OCI-LY3 (cell line): ENCODE measurements around the gene RPS6KC1.

Source experiments
- H2AFZ ChIP-seq: fragments of 200-600, 300-600 bp; shearing (Covaris generic); 2 replicates; pipeline ENCODE4 v1.6.0; 2014; ENCODE audit warnings: antibody characterized with exemption, low read depth, low read length
- H3K27ac ChIP-seq: fragments of 200-600, 300-600 bp; sonication (generic); 2 replicates; pipeline ENCODE4 v1.5.1; 2014; ENCODE audit warnings: mild to moderate bottlenecking, low read length, moderate library complexity, mixed read lengths
- H3K27me3 ChIP-seq: fragments of 200-600, 300-600 bp; sonication (generic); 2 replicates; pipeline ENCODE4 v1.6.1; 2014; ENCODE audit warnings: low read depth, low read length, mixed read lengths
- H3K36me3 ChIP-seq: fragments of 200-600, 300-600 bp; sonication (generic); replicated peaks from 2 replicates; pipeline ENCODE3; 2014; ENCODE audit warnings: low read depth, low read length, mixed read lengths
- H3K4me1 ChIP-seq: fragments of 300-600, 200-600 bp; sonication (generic); 2 replicates; pipeline ENCODE4 v1.6.1; 2014; ENCODE audit warnings: low read length, mixed read lengths
- H3K4me2 ChIP-seq: fragments of 200-600, 300-600 bp; sonication (generic); 2 replicates; pipeline ENCODE4 v1.6.1; 2014; ENCODE audit warnings: low read length, mixed read lengths
- H3K4me3 ChIP-seq: fragments of 300-600, 200-600 bp; sonication (generic); 2 replicates; pipeline ENCODE4 v1.5.1; 2014; ENCODE audit warnings: antibody characterized with exemption, mild to moderate bottlenecking, low read length, moderate library complexity
- H3K79me2 ChIP-seq: fragments of 300-600, 200-600 bp; shearing (Covaris generic); 2 replicates; pipeline ENCODE4 v1.6.1; 2014; ENCODE audit warnings: mild to moderate bottlenecking, low read length, mixed read lengths
- H3K9ac ChIP-seq: fragments of 300-600, 200-600 bp; shearing (Covaris generic); 2 replicates; pipeline ENCODE4 v1.6.0; 2014; ENCODE audit warnings: mild to moderate bottlenecking, low read length, moderate library complexity
- H3K9me3 ChIP-seq: fragments of 200-600, 300-600 bp; shearing (Covaris generic); 2 replicates; pipeline ENCODE4 v1.6.1; 2014; ENCODE audit warnings: low read length, mixed read lengths; ENCODE audit not compliant: insufficient read depth
- H4K20me1 ChIP-seq: fragments of 200-600, 300-600 bp; sonication (generic); 2 replicates; pipeline ENCODE4 v1.6.1; 2016; ENCODE audit warnings: low read length, mixed read lengths; ENCODE audit not compliant: insufficient read depth
- CTCF ChIP-seq: fragments of 200-600, 300-600 bp; sonication (generic); IDR thresholded peaks from 2 replicates; pipeline ENCODE4 v1.5.1; 2014; ENCODE audit warnings: antibody characterized with exemption, low read length, low read depth
- EZH2phosphoT487 ChIP-seq: fragments of 200-600 bp; shearing (Covaris generic); IDR thresholded peaks from 2 replicates; pipeline ENCODE4 v1.6.1; 2018; ENCODE audit warnings: antibody characterized with exemption, mixed run types, low read depth

Gene RPS6KC1

DNA sequence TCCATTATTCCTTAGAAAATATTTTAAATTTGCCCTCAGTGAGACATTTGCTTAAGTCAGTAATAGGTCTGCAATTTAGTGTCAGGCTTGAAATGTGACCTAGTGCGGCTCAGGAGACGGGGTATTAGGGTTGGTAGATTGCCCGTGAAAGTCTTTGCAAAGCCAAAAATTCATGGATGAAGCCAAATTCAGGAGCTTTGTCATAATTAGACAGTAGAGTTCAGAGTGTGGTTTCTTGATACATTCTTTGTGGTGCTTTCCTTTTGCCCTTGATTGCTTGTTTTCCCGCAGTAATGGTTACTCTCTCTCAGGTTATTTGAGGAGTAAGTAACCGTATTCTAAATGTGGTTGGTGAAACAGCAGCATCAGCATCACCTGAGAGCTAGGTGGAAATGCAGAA is 120.7 kb downstream of the RPS6KC1 start:
- no peak for TF ChIP-seq CTCF
- no peak for TF ChIP-seq EZH2phosphoT487
- H4K20me1 ChIP-seq: no peaks in the 10 kb centered on the region
- H2AFZ ChIP-seq: no peak overlapping the region

GRCh38 chr1:213176341-213176740 is 125.3 kb downstream of the RPS6KC1 start:
- Histone ChIP-seq H3K9ac (no peak overlapping the region), H3K9me3 (no peaks in the 10 kb centered on the region), H3K27ac (no peak overlapping the region), H3K79me2 (no peaks in the 10 kb centered on the region), H2AFZ (no peak overlapping the region), H3K4me1 (peaks cover 8% of the 10 kb centered on the region; the same call in 1 of the 2 replicates), H3K4me2 (no peak overlapping the region), H4K20me1 (no peaks in the 10 kb centered on the region), H3K27me3 (no peaks in the 10 kb centered on the region), H3K4me3 (no peak overlapping the region), H3K36me3 (peaks cover 10% of the 10 kb centered on the region)
- TF ChIP-seq CTCF: no peak
- no peak for TF ChIP-seq EZH2phosphoT487

More for the DNA sequence above, 120.7 kb downstream of the RPS6KC1 start:
- no peak overlapping the region for H3K9ac ChIP-seq
- no peaks in the 10 kb centered on the region for H3K4me1 ChIP-seq
- no peaks in the 10 kb centered on the region for H3K9me3 ChIP-seq
- H3K27ac ChIP-seq: no peak overlapping the region
- no peaks in the 10 kb centered on the region for H3K27me3 ChIP-seq
- H3K79me2 ChIP-seq: no peaks in the 10 kb centered on the region
- H3K4me3 ChIP-seq: no peak overlapping the region
- peaks cover 4% of the 10 kb centered on the region for H3K36me3 ChIP-seq
- no peak overlapping the region for H3K4me2 ChIP-seq

- no peaks in the 10 kb centered on the region for H3K9me3 ChIP-seq
- H3K9ac ChIP-seq: no peak overlapping the region
- no peaks in the 10 kb centered on the region for H3K27me3 ChIP-seq
- H2AFZ ChIP-seq: no peak overlapping the region
- H3K36me3 ChIP-seq: peaks cover 11% of the 10 kb centered on the region
- no peaks in the 10 kb centered on the region for H4K20me1 ChIP-seq
- H3K4me2 ChIP-seq: no peak overlapping the region
- no peak overlapping the region for H3K27ac ChIP-seq
- peaks cover 18% of the 10 kb centered on the region for H3K4me1 ChIP-seq
- H3K4me3 ChIP-seq: no peak overlapping the region
- no peaks in the 10 kb centered on the region for H3K79me2 ChIP-seq
- TF ChIP-seq CTCF (peak; percentile 16), EZH2phosphoT487 (no peak)
Measured at GRCh38 chr1:213179784-213180183, 128.7 kb downstream of the RPS6KC1 start.

DNA sequence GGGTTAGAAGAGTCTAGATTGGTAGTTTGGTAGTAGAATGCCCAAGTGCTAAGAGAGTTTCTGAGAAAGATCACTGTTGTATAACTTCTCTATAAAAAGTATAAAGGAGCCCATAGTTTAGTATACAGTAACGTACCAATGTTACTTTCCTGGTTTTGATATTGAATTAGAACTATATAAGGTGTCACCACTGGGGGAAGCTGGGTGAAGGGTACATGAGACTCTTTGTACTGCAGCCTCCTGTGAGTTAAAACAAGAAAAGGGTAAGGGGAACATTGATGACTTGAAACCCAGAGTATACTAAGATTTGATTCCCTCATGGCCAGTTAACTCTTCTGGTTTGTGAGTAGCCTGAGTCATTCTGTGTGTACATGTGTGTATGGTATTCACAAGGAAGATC is 129.8 kb downstream of the RPS6KC1 start:
- Histone ChIP-seq H3K9ac (no peak overlapping the region), H2AFZ (no peak overlapping the region), H3K4me2 (no peak overlapping the region), H3K79me2 (no peaks in the 10 kb centered on the region), H3K4me1 (peaks cover 18% of the 10 kb centered on the region), H3K36me3 (peaks cover 16% of the 10 kb centered on the region), H4K20me1 (no peaks in the 10 kb centered on the region), H3K4me3 (no peak overlapping the region), H3K27me3 (no peaks in the 10 kb centered on the region), H3K27ac (no peak overlapping the region), H3K9me3 (peaks cover 3% of the 10 kb centered on the region)
- TF ChIP-seq EZH2phosphoT487: no peak
- TF ChIP-seq CTCF: no peak
